ENCODE results near the gene ZNF516.

ZNF516 gene

GRCh38 chr18:76392349-76392748 is 102.7 kb downstream of the ZNF516 start:
- no peak for DNase-seq

- no peak for DNase-seq
These were observed 103.3 kb downstream of the ZNF516 start for GRCh38 chr18:76391746-76392145.

- no peak for DNase-seq
These were observed 104.0 kb downstream of the ZNF516 start for GRCh38 chr18:76391038-76391437.

- no peak for DNase-seq
These were observed 104.5 kb downstream of the ZNF516 start for GRCh38 chr18:76390452-76391035.

- DNase-seq = no peak
These were observed 105.3 kb downstream of the ZNF516 start for GRCh38 chr18:76389716-76390115.

GRCh38 chr18:76388891-76389423 is 106.1 kb downstream of the ZNF516 start:
- no peak for DNase-seq

GRCh38 chr18:76388261-76388660 is 106.8 kb downstream of the ZNF516 start:
- DNase-seq = no peak

GRCh38 chr18:76387608-76388007 is 107.4 kb downstream of the ZNF516 start:
- DNase-seq = no peak

GRCh38 chr18:76386886-76387285 is 108.2 kb downstream of the ZNF516 start:
- no peak for DNase-seq

- no peak for DNase-seq
These were observed 109.0 kb downstream of the ZNF516 start for GRCh38 chr18:76386071-76386470.

- DNase-seq = no peak
These were observed 109.4 kb downstream of the ZNF516 start for GRCh38 chr18:76385681-76385975.

- no peak for DNase-seq
These were observed 110.0 kb downstream of the ZNF516 start for GRCh38 chr18:76384861-76385680.

GRCh38 chr18:76384114-76384790 is 110.8 kb downstream of the ZNF516 start:
- no peak for DNase-seq

- no peak for DNase-seq
These were observed 111.4 kb downstream of the ZNF516 start for GRCh38 chr18:76383636-76384035.

GRCh38 chr18:76382275-76382674 is 112.8 kb downstream of the ZNF516 start:
- no peak for DNase-seq

- no peak for DNase-seq
These were observed 114.1 kb downstream of the ZNF516 start for GRCh38 chr18:76380791-76381405.

- DNase-seq = no peak
These were observed 114.8 kb downstream of the ZNF516 start for GRCh38 chr18:76380127-76380729.

- no peak for DNase-seq
These were observed 115.6 kb downstream of the ZNF516 start for GRCh38 chr18:76379226-76380126.

GRCh38 chr18:76378526-76379215 is 116.4 kb downstream of the ZNF516 start:
- DNase-seq = no peak

GRCh38 chr18:76377359-76377756 is 117.7 kb downstream of the ZNF516 start:
- no peak for DNase-seq

GRCh38 chr18:76376668-76377358 is 118.2 kb downstream of the ZNF516 start:
- DNase-seq = no peak
